ENCODE measurements around the gene KRTAP5-3.

KRTAP5-3 gene

DNA sequence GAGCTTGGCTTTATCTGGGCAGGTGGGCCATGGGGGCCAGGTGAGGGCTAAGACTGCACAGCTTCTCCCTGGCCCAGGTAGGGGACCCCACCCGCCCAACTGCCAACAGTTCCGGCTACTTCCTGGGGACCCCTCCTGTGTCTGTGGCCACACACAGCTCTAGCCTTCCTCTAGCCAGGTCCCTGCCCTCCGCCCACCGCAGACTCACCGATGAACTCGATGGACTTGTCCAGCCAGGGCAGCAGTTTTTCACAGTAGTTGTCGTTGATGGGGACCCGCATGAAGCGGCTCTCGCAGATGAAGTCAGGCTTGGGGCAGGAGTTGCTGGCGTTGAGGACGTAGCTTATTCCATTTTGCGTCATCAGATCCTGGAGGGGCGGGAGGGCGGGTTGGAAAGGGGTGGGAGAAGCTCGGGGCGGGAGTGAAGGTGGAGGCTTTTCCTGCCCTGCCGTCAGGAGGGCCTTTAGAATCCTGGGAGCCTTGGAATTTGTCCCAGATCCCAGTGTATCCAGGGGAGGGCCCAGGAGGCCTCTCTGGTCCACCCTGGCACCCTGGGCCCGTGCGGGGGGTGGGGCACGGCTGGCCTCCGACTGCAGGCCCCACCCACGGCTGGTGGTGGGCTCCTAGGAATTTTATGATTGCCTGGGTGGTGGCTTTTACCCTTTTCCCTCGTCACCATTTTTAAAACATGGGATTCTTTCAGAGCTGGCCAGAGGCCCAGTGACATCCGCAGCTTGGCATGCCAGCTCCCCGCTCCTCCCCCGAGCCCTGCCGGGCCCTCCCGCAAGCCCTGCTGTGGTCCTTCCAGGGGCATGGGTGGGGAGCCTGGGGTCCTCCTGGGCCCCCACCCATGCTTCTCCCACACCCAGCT, 50.1 kb downstream of the KRTAP5-3 start:
- no peak overlapping the region for H3K27ac ChIP-seq (ENCODE audit: low read length)
- no peak overlapping the region for H3K4me3 ChIP-seq (ENCODE audit: low read depth in 1 of 2, low read length in 2 of 2)
- H3K27me3 ChIP-seq (ENCODE audit: insufficient read depth, low read length, poor library complexity) = peaks cover 10% of the 10 kb centered on the region
- peaks cover 15% of the 10 kb centered on the region for H4K20me1 ChIP-seq (ENCODE audit: insufficient read depth, low read length)
- H2AFZ ChIP-seq (ENCODE audit: low read depth, low read length) = no peak overlapping the region
- DNase-seq (no peak), ATAC-seq (ENCODE audit: insufficient read depth, low read depth) (no peak)
- no peaks in the 10 kb centered on the region for H3K79me2 ChIP-seq (ENCODE audit: insufficient read depth, low read length)
- H3K4me2 ChIP-seq (ENCODE audit: insufficient read depth, low read length) = no peak overlapping the region
- no peaks in the 10 kb centered on the region for H3K9me3 ChIP-seq (ENCODE audit: insufficient read depth, low read length, severe bottlenecking)
- no peaks in the 10 kb centered on the region for H3K4me1 ChIP-seq (ENCODE audit: insufficient read depth, low read length)
- H3K36me3 ChIP-seq (ENCODE audit: insufficient read depth, low read length) = no peaks in the 10 kb centered on the region
- H3K9ac ChIP-seq (ENCODE audit: low read depth, low read length) = no peak overlapping the region
- TF ChIP-seq CTCF (IDR thresholded peaks at IDR 0.05; ENCODE audit: borderline replicate concordance, extremely low read depth, low read length, poor library complexity, severe bottlenecking) = no peak
